Esophagus muscularis mucosa (tissue), 3 donors: ENCODE measurements around the gene YWHAH.

Experiments used
- CTCF ChIP-seq, 3 experiments: fragments of 200-600 bp in 2 of 3; fragments of 450-650 bp in 1 of 3; sonication (generic) in 2 of 3; IDR thresholded peaks; one replicate each; pipeline ENCODE4 v1.5.1; 2017 to 2019; ENCODE audit warnings: antibody characterized with exemption in 3 of 3, mild to moderate bottlenecking in 2 of 3, moderate library complexity in 1 of 3
- EP300 ChIP-seq: sonication (generic); formaldehyde crosslinking; IDR thresholded peaks from one replicate; pipeline ENCODE4 v1.6.1; 2017; ENCODE audit warnings: antibody characterized with exemption

- TF ChIP-seq EP300, result no peak
- no peak for TF ChIP-seq CTCF (IDR thresholded peaks at IDR 0.05)
Observed at GRCh38 chr22:31995046-31995445, 50.7 kb downstream of the YWHAH start.
